Measurements from ENCODE around the gene AGBL4. TPM values are rescaled to one million over a fixed set of nuclear protein-coding genes. Genes with fewer than 3 reads are reported as not detected.

AGBL4 gene
- total and polyA plus RNA-seq, 2 of the 13 experiments (the other 11 are each of a cell fraction or from before 2014, with no cell fraction given), result not detected

DNA sequence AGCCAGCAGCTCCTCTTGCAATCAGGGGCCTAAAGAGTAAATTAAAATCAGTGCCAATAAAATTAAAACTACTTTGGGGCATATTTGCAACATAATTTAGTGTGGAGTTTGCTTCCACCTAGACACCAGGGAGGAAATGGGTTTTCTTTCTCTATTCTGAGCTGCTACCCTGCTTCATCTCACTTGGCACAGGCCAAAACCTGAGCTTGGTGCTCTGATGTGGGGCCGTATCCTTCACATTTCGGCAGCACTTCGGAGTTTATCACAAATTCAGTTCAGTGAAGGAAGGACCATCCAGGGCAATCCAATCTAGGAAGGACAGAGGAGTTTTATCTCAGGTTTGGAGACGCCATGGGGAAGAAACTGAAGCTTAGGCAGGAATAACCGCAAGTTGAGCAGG, 1428.1 kb downstream of the AGBL4 start (continued):
- no peak for TF ChIP-seq EZH2 (conservative IDR thresholded peaks at IDR 0.05; ENCODE audit: low read depth, low read length)
- TF ChIP-seq, protein P1, sequence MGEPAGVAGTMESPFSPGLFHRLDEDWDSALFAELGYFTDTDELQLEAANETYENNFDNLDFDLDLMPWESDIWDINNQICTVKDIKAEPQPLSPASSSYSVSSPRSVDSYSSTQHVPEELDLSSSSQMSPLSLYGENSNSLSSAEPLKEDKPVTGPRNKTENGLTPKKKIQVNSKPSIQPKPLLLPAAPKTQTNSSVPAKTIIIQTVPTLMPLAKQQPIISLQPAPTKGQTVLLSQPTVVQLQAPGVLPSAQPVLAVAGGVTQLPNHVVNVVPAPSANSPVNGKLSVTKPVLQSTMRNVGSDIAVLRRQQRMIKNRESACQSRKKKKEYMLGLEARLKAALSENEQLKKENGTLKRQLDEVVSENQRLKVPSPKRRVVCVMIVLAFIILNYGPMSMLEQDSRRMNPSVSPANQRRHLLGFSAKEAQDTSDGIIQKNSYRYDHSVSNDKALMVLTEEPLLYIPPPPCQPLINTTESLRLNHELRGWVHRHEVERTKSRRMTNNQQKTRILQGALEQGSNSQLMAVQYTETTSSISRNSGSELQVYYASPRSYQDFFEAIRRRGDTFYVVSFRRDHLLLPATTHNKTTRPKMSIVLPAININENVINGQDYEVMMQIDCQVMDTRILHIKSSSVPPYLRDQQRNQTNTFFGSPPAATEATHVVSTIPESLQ (CRISPR knock-in tag; conservative IDR thresholded peaks at IDR 0.05), result no peak
- TF ChIP-seq, protein P2, sequence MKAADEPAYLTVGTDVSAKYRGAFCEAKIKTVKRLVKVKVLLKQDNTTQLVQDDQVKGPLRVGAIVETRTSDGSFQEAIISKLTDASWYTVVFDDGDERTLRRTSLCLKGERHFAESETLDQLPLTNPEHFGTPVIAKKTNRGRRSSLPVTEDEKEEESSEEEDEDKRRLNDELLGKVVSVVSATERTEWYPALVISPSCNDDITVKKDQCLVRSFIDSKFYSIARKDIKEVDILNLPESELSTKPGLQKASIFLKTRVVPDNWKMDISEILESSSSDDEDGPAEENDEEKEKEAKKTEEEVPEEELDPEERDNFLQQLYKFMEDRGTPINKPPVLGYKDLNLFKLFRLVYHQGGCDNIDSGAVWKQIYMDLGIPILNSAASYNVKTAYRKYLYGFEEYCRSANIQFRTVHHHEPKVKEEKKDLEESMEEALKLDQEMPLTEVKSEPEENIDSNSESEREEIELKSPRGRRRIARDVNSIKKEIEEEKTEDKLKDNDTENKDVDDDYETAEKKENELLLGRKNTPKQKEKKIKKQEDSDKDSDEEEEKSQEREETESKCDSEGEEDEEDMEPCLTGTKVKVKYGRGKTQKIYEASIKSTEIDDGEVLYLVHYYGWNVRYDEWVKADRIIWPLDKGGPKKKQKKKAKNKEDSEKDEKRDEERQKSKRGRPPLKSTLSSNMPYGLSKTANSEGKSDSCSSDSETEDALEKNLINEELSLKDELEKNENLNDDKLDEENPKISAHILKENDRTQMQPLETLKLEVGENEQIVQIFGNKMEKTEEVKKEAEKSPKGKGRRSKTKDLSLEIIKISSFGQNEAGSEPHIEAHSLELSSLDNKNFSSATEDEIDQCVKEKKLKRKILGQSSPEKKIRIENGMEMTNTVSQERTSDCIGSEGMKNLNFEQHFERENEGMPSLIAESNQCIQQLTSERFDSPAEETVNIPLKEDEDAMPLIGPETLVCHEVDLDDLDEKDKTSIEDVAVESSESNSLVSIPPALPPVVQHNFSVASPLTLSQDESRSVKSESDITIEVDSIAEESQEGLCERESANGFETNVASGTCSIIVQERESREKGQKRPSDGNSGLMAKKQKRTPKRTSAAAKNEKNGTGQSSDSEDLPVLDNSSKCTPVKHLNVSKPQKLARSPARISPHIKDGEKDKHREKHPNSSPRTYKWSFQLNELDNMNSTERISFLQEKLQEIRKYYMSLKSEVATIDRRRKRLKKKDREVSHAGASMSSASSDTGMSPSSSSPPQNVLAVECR (CRISPR knock-in tag; IDR thresholded peaks at IDR 0.05; ENCODE audit: borderline replicate concordance), result no peak
- TF ChIP-seq ZNF766 (CRISPR knock-in tag; IDR thresholded peaks at IDR 0.05; ENCODE audit: borderline replicate concordance), result no peak
- no peak for TF ChIP-seq DR1 (CRISPR knock-in tag; IDR thresholded peaks at IDR 0.05)
- TF ChIP-seq, protein P3, sequence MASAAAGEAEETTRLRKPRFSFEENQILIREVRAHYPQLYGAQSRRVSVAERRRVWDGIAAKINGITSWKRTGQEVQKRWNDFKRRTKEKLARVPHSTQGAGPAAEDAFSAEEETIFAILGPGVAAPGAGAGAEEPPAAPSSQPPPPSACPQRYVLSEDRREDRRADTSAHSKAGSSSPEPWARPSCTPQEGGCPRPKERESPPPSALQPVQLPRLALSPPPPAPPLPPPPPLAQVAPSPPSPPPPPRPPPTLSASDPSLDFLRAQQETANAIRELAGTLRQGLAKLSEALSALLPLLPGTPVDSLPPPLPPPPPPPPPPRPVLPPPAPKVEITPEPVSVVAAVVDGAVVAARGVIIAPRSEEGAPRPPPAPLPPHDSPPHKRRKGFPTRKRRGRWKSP (CRISPR knock-in tag; IDR thresholded peaks at IDR 0.05), result no peak
- TF ChIP-seq RFXAP (CRISPR knock-in tag; IDR thresholded peaks at IDR 0.05; ENCODE audit: borderline replicate concordance), result no peak
